GM12801 (cell line): ENCODE results near the gene KCNQ4.

Source experiments
- CTCF ChIP-seq: IDR thresholded peaks from one replicate; pipeline ENCODE4 v1.5.1; 2011; ENCODE audit warnings: control low read depth; ENCODE audit not compliant: insufficient read length; ENCODE audit errors: extremely low read depth

The KCNQ4 gene

GRCh38 chr1:40801742-40802077 lies 18.1 kb downstream of the KCNQ4 start:
- no peak for TF ChIP-seq CTCF

- no peak for TF ChIP-seq CTCF
These were observed 18.6 kb downstream of the KCNQ4 start for GRCh38 chr1:40802078-40802741.

- no peak for TF ChIP-seq CTCF
These were observed 19.1 kb downstream of the KCNQ4 start for GRCh38 chr1:40802742-40803113.

GRCh38 chr1:40803447-40803846 lies 19.9 kb downstream of the KCNQ4 start:
- TF ChIP-seq CTCF, result no peak

- TF ChIP-seq CTCF, result no peak
These were observed 20.3 kb downstream of the KCNQ4 start for GRCh38 chr1:40803902-40804301.

- TF ChIP-seq CTCF, result no peak
These were observed 22.7 kb downstream of the KCNQ4 start for GRCh38 chr1:40806240-40806639.

GRCh38 chr1:40806731-40807695 lies 23.4 kb downstream of the KCNQ4 start:
- no peak for TF ChIP-seq CTCF
